ENCODE results near the gene TMEM127.
"Not testable (repeated sequence)": the region's sequence is repeated elsewhere in the genome, so short reads cannot be mapped to it uniquely, and the experiment has no call there.

DNA sequence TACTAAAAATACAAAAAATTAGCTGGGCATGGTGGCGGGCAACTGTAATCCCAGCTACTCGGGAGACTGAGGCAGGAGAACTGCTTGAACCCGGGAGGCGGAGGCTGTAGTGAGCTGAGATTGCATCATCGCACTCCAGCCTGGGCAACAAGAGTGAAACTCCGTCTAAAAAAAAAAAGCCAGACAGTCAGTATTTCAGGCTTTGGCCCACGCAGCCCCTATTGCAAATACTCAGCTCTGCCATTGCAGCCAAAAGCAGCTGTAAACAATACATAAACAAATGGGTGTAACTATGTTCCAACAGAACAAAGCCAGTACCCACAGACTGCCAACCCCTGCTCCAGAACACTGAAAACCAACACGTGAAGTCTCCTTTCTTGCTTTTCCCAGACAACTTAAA lies 28.5 kb upstream of the TMEM127 start:
- TF ChIP-seq POLR2A (IDR thresholded peaks at IDR 0.05; ENCODE audit: borderline replicate concordance, extremely low read depth, insufficient read depth, insufficient read length): not testable (repeated sequence)
- TF ChIP-seq, protein P1, sequence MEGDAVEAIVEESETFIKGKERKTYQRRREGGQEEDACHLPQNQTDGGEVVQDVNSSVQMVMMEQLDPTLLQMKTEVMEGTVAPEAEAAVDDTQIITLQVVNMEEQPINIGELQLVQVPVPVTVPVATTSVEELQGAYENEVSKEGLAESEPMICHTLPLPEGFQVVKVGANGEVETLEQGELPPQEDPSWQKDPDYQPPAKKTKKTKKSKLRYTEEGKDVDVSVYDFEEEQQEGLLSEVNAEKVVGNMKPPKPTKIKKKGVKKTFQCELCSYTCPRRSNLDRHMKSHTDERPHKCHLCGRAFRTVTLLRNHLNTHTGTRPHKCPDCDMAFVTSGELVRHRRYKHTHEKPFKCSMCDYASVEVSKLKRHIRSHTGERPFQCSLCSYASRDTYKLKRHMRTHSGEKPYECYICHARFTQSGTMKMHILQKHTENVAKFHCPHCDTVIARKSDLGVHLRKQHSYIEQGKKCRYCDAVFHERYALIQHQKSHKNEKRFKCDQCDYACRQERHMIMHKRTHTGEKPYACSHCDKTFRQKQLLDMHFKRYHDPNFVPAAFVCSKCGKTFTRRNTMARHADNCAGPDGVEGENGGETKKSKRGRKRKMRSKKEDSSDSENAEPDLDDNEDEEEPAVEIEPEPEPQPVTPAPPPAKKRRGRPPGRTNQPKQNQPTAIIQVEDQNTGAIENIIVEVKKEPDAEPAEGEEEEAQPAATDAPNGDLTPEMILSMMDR (IDR thresholded peaks at IDR 0.05 in 2 of 3, conservative IDR thresholded peaks at IDR 0.05 in 1 of 3; ENCODE audit: borderline replicate concordance in 1 of 3, insufficient read depth in 1 of 3, low read depth in 2 of 3, low read length in 2 of 3): not testable (repeated sequence)
- TF ChIP-seq, protein P2, sequence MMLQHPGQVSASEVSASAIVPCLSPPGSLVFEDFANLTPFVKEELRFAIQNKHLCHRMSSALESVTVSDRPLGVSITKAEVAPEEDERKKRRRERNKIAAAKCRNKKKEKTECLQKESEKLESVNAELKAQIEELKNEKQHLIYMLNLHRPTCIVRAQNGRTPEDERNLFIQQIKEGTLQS (IDR thresholded peaks at IDR 0.05): not testable (repeated sequence)

Data from HCT116 (cell line).